ENCODE measurements around the gene ABCC1.

ABCC1 gene

GRCh38 chr16:15993946-15994665, 44.7 kb downstream of the ABCC1 start:
- no peak for DNase-seq

GRCh38 chr16:15996432-15997109, 47.2 kb downstream of the ABCC1 start:
- DNase-seq, result no peak

- no peak for DNase-seq
Measured at GRCh38 chr16:16000685-16001084, 51.3 kb downstream of the ABCC1 start.

- DNase-seq, result no peak
Measured at GRCh38 chr16:16001596-16002255, 52.3 kb downstream of the ABCC1 start.

- no peak for DNase-seq
Measured at GRCh38 chr16:16003719-16004313, 54.4 kb downstream of the ABCC1 start.

- no peak for DNase-seq
Measured at GRCh38 chr16:16004314-16004749, 54.9 kb downstream of the ABCC1 start.

GRCh38 chr16:16005721-16006120, 56.3 kb downstream of the ABCC1 start:
- no peak for DNase-seq

GRCh38 chr16:16006650-16007049, 57.2 kb downstream of the ABCC1 start:
- no peak for DNase-seq

GRCh38 chr16:16007743-16008111, 58.3 kb downstream of the ABCC1 start:
- no peak for DNase-seq

GRCh38 chr16:16008666-16009065, 59.2 kb downstream of the ABCC1 start:
- no peak for DNase-seq

- DNase-seq, result no peak
Measured at GRCh38 chr16:16009401-16009800, 60.0 kb downstream of the ABCC1 start.

GRCh38 chr16:16010194-16010593, 60.8 kb downstream of the ABCC1 start:
- DNase-seq, result no peak

GRCh38 chr16:16012144-16012543, 62.7 kb downstream of the ABCC1 start:
- DNase-seq, result no peak

- DNase-seq, result no peak
Measured at GRCh38 chr16:16013812-16014211, 64.4 kb downstream of the ABCC1 start.

GRCh38 chr16:16014329-16015224, 65.2 kb downstream of the ABCC1 start:
- no peak for DNase-seq

GRCh38 chr16:16015849-16016248, 66.4 kb downstream of the ABCC1 start:
- DNase-seq, result no peak

- DNase-seq, result no peak
Measured at GRCh38 chr16:16016388-16016964, 67.1 kb downstream of the ABCC1 start.

GRCh38 chr16:16017812-16018211, 68.4 kb downstream of the ABCC1 start:
- no peak for DNase-seq

GRCh38 chr16:16018705-16019104, 69.3 kb downstream of the ABCC1 start:
- no peak for DNase-seq

- DNase-seq, result no peak
Measured at GRCh38 chr16:16019488-16019887, 70.1 kb downstream of the ABCC1 start.

- DNase-seq, result no peak
Measured at GRCh38 chr16:16020291-16020690, 70.9 kb downstream of the ABCC1 start.

GRCh38 chr16:16021020-16021419, 71.6 kb downstream of the ABCC1 start:
- no peak for DNase-seq
